ENCODE data around the gene KMT5B. TPM values are rescaled to one million over a fixed set of nuclear protein-coding genes. Genes with fewer than 3 reads are reported as not detected.

Gene KMT5B
- total and polyA plus RNA-seq, 4 donors, result 15.1 to 78.2 (median 26.1) TPM

DNA sequence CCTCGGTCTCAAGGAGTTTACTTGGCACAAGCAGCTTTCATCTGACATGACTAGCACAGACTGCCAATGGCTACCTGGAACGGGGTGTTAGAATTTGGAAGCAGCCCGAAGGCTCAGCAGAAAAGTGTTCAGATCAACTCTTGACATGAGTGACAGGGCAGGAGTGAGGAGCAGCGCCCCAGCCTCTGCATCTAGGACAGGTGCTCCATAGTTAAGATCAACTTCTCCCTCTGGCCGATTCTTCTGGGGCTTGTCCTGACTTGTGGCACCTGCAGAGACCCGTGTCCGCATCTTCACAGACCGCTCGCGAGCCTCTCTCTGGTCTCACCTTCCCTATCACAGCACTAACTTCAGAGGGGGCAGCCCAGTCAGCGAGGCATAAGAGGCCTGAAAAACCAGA is 49.4 kb downstream of the KMT5B start:
- Histone ChIP-seq H3K9ac (ENCODE audit: insufficient read depth in 1 of 2, low read length in 2 of 2) (no peak overlapping the region), H3K4me3 (no peak overlapping the region), H3K9me3 (ENCODE audit: control insufficient read depth in 4 of 4, insufficient read depth in 3 of 4, low read length in 3 of 4) (no peaks in the 10 kb centered on the region), H3K27ac (ENCODE audit: low read depth in 1 of 2, low read length in 1 of 2) (no peak overlapping the region), H3K4me1 (ENCODE audit: control insufficient read depth in 5 of 5, insufficient read depth in 5 of 5, low read length in 5 of 5) (no peaks in the 10 kb centered on the region), H3K27me3 (ENCODE audit: control insufficient read depth in 3 of 3, insufficient read depth in 3 of 3, low read length in 2 of 3) (no peaks in the 10 kb centered on the region), H3K36me3 (ENCODE audit: control insufficient read depth in 4 of 4, insufficient read depth in 4 of 4, low read length in 4 of 4) (peaks cover 25 to 33% (median 30%) of the 10 kb centered on the region in 4 donors)
- TF ChIP-seq, protein P1, sequence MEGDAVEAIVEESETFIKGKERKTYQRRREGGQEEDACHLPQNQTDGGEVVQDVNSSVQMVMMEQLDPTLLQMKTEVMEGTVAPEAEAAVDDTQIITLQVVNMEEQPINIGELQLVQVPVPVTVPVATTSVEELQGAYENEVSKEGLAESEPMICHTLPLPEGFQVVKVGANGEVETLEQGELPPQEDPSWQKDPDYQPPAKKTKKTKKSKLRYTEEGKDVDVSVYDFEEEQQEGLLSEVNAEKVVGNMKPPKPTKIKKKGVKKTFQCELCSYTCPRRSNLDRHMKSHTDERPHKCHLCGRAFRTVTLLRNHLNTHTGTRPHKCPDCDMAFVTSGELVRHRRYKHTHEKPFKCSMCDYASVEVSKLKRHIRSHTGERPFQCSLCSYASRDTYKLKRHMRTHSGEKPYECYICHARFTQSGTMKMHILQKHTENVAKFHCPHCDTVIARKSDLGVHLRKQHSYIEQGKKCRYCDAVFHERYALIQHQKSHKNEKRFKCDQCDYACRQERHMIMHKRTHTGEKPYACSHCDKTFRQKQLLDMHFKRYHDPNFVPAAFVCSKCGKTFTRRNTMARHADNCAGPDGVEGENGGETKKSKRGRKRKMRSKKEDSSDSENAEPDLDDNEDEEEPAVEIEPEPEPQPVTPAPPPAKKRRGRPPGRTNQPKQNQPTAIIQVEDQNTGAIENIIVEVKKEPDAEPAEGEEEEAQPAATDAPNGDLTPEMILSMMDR (IDR thresholded peaks at IDR 0.05; ENCODE audit: control extremely low read depth, extremely low read depth), result no peak
- 81 to 83% methylated on average over 11 of the region's 11 CpGs for WGBS, 2 donors
- no peak for ATAC-seq (ENCODE audit: insufficient read depth, low FRiP score)
- DNase-seq, result no peak

DNA sequence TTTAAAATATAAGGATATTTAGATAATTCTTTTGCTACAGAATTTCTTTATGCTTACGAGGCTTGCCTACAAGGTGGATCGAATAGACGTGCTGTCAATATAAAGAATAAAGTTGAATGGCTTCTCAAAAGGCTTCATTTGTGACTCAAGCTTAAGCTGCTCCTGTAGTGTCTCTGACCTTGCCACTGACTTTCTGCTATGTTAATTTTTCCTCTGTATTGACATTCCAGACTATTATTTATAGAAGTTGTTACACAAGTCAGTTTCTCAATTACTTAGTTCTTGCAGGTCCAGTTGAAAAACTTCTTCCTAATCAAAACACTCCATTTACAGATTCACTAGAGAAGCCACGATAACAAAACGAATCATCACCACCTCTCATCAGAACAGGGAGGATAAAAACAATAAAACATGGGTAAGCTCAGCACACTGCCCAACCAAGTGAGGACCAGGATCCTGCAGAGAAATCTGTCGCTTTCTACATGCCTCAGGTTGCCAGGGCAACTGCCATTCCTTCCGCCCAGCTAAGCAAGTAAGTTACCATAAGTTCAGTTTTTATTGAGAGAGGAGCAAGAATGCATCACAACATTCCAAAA is 52.9 kb downstream of the KMT5B start:
- Histone ChIP-seq H3K9ac (ENCODE audit: insufficient read depth in 1 of 2, low read length in 2 of 2) (no peak overlapping the region), H3K27ac (ENCODE audit: low read depth in 1 of 2, low read length in 1 of 2) (peak overlapping the region in 1 of 2 donors; percentile 60), H3K4me3 (no peak overlapping the region), H3K9me3 (ENCODE audit: control insufficient read depth in 4 of 4, insufficient read depth in 3 of 4, low read length in 3 of 4) (no peaks in the 10 kb centered on the region), H3K4me1 (ENCODE audit: control insufficient read depth in 5 of 5, insufficient read depth in 5 of 5, low read length in 5 of 5) (peaks cover 0 to 14% (median 0%) of the 10 kb centered on the region in 5 donors), H3K27me3 (ENCODE audit: control insufficient read depth in 3 of 3, insufficient read depth in 3 of 3, low read length in 2 of 3) (no peaks in the 10 kb centered on the region), H3K36me3 (ENCODE audit: control insufficient read depth in 4 of 4, insufficient read depth in 4 of 4, low read length in 4 of 4) (peaks cover 11 to 25% (median 24%) of the 10 kb centered on the region in 4 donors)
- ATAC-seq (ENCODE audit: insufficient read depth, low FRiP score) (no peak), DNase-seq (no peak)
- TF ChIP-seq, protein P1 (IDR thresholded peaks at IDR 0.05; ENCODE audit: control extremely low read depth, extremely low read depth), result no peak
- WGBS, 2 donors, result 69 to 83% methylated on average over 7 of the region's 7 CpGs

DNA sequence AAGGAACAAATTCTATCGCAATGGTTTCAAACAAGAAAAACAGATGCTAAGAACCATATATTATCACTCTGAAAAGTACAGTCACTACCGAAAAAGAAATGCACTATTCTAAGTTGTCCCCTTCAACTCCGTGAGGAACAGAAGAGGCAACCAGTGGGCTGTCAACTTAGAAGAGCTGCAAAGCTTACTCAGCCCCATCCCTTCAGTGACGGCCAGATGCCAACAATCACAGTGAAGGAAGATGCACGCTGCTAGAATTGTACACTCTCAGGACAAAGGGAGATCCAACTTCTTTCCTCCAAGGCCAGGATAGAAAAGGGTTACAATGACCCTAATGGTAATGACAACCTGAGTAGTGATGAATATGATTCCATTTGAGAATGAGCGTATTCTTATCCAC is 53.4 kb downstream of the KMT5B start:
- Histone ChIP-seq H3K4me3 (no peak overlapping the region), H3K27me3 (ENCODE audit: control insufficient read depth in 3 of 3, insufficient read depth in 3 of 3, low read length in 2 of 3) (no peaks in the 10 kb centered on the region), H3K4me1 (ENCODE audit: control insufficient read depth in 5 of 5, insufficient read depth in 5 of 5, low read length in 5 of 5) (peaks cover 0 to 14% (median 0%) of the 10 kb centered on the region in 5 donors), H3K9me3 (ENCODE audit: control insufficient read depth in 4 of 4, insufficient read depth in 3 of 4, low read length in 3 of 4) (no peaks in the 10 kb centered on the region), H3K36me3 (ENCODE audit: control insufficient read depth in 4 of 4, insufficient read depth in 4 of 4, low read length in 4 of 4) (peaks cover 11 to 25% (median 23%) of the 10 kb centered on the region in 4 donors), H3K9ac (ENCODE audit: insufficient read depth in 1 of 2, low read length in 2 of 2) (no peak overlapping the region), H3K27ac (ENCODE audit: low read depth in 1 of 2, low read length in 1 of 2) (no peak overlapping the region)
- DNase-seq, result no peak
- ATAC-seq (ENCODE audit: insufficient read depth, low FRiP score), result no peak
- 74 to 80% methylated on average over 6 of the region's 6 CpGs for WGBS, 2 donors
- TF ChIP-seq, protein P1 (IDR thresholded peaks at IDR 0.05; ENCODE audit: control extremely low read depth, extremely low read depth), result no peak

DNA sequence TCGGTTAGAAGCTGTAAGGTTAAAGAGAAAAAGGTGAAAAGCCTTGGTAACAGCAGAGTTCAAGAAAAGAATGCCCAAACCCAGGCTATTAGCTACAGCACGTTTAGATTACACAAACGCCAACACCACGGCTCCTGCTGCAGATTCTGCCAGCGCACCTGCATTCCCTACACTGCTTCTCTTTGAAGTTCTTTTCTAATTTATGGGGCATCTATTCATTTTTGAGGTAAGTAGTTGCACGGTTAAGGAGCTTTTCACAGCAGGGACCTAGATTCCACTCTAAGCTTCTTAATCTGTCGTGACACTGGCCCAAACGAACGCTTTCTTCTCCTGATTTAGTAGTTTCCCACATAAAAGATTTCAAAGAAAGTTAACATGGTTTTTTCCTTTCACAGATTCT is 53.9 kb downstream of the KMT5B start:
- DNase-seq, result no peak
- Histone ChIP-seq H3K36me3 (ENCODE audit: control insufficient read depth in 4 of 4, insufficient read depth in 4 of 4, low read length in 4 of 4) (peaks cover 11 to 25% (median 19%) of the 10 kb centered on the region in 4 donors), H3K27me3 (ENCODE audit: control insufficient read depth in 3 of 3, insufficient read depth in 3 of 3, low read length in 2 of 3) (no peaks in the 10 kb centered on the region), H3K4me1 (ENCODE audit: control insufficient read depth in 5 of 5, insufficient read depth in 5 of 5, low read length in 5 of 5) (peaks cover 0 to 14% (median 0%) of the 10 kb centered on the region in 5 donors), H3K9ac (ENCODE audit: insufficient read depth in 1 of 2, low read length in 2 of 2) (no peak overlapping the region), H3K9me3 (ENCODE audit: control insufficient read depth in 4 of 4, insufficient read depth in 3 of 4, low read length in 3 of 4) (no peaks in the 10 kb centered on the region), H3K4me3 (no peak overlapping the region), H3K27ac (ENCODE audit: low read depth in 1 of 2, low read length in 1 of 2) (no peak overlapping the region)
- TF ChIP-seq, protein P1 (IDR thresholded peaks at IDR 0.05; ENCODE audit: control extremely low read depth, extremely low read depth), result no peak
- ATAC-seq (ENCODE audit: insufficient read depth, low FRiP score), result no peak
- 84 to 91% methylated on average over 9 of the region's 9 CpGs for WGBS, 2 donors
